ENCODE measurements around the gene ZNF329.

Gene ZNF329

DNA sequence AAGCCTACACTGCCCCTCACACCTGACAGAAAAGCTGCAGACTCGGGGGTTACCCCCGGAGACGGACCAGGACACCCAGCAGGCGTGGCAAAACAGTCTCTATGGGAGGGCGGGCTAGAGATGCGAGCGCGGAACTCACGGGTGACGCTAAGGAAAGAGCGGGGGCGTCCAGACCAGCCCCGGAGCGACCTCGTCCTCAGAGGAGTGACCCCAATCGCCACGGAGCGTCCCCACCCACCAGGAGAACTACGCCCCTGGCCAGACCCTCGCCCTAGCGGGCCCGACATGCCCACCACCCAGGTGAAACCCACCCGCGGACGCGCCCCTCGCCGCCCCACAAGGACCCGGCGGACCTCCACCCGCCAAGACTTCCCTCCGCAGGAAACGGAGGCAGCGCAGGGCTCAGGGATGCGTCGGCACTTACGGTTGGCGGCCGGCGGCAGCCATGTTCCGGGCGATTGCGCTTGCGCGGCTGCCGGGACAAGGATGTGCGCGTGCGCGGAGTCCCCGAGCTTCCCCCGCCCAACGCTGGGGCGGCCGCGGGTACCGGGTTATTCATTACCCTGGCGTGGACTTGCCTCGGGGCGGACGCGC lies at the start of gene ZNF329:
Gene ZNF329 (minus strand): TSS at position 462 of the 594 bp plus-strand sequence. CDS start 21,286 bp downstream, outside the sequence.
- Mint-ChIP-seq H3K4me1 (peaks cover 47% of the 10 kb centered on the region), H3K36me3 (peaks cover 21% of the 10 kb centered on the region), H3K4me3 (peak within 1 kb of the TSS; percentile 81), H3K27ac (peak within 1 kb of the TSS; percentile 87), H3K27me3 (no peaks in the 10 kb centered on the region), H3K9me3 (peaks cover 5% of the 10 kb centered on the region)
- peak; percentile 85 for ATAC-seq

DNA sequence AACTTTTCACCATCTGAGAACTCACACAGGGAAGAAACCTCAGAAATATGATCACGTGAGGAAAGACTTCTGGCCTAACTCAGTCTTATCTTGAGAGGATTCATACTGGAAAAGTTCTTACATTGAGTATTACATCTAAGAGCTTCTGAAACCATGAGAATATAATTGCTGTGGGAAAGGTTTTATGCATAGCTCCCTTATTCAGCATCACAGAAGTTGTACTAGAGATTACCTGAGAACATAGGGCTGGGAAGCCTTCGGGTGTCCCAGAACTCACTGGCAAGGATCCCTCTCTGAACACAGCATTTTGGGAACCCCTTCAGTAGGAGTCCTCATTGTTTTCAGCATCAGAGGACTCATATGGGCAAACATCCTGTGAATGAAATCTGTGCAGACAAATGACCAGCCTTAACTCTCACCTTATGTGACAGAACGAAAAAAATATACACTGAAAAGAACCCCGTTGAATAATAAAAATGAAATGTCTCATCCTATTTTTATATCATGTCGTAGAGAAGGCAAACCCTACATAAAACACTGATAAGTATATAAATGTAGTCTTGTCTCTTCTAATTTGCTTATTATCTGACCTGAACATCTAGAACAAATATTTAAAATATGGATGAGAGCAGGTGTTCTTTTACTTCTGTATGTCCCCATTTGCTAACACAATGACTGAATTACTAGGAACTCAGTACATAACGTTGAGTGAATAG lies 46.5 kb upstream of the ZNF329 start:
- Mint-ChIP-seq H3K27ac (no peak overlapping the region), H3K4me1 (no peaks in the 10 kb centered on the region), H3K4me3 (no peak overlapping the region), H3K27me3 (no peaks in the 10 kb centered on the region), H3K36me3 (peaks cover 99% of the 10 kb centered on the region), H3K9me3 (peaks cover 29% of the 10 kb centered on the region)
- ATAC-seq, result no peak

DNA sequence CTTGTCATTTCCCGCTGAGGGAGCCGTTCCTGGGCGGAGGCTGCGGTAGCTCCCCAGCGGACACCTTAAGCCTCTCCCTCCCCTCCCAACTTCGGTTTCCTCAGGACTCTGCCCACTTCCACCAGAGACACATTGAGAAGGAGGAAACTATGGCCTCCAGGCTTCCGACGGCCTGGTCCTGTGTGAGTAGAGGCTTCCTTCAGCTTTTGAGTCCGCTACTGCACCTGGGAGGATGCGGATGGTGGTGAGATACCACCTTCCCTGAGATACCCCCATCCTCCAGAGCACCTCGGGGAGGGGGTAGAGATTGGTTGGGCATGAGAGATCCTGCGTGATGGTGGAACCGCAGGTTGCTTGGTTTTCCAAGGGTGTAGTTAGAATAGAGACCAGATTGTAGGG lies 33.2 kb upstream of the ZNF329 start:
- H3K9me3 Mint-ChIP-seq, result peaks cover 13% of the 10 kb centered on the region
- H3K36me3 Mint-ChIP-seq, result peaks cover 63% of the 10 kb centered on the region
- peak overlapping the region; percentile 98 for H3K27ac Mint-ChIP-seq
- no peaks in the 10 kb centered on the region for H3K27me3 Mint-ChIP-seq
- peak overlapping the region; percentile 95 for H3K4me3 Mint-ChIP-seq
- no peak for ATAC-seq
- H3K4me1 Mint-ChIP-seq, result peaks cover 27% of the 10 kb centered on the region

DNA sequence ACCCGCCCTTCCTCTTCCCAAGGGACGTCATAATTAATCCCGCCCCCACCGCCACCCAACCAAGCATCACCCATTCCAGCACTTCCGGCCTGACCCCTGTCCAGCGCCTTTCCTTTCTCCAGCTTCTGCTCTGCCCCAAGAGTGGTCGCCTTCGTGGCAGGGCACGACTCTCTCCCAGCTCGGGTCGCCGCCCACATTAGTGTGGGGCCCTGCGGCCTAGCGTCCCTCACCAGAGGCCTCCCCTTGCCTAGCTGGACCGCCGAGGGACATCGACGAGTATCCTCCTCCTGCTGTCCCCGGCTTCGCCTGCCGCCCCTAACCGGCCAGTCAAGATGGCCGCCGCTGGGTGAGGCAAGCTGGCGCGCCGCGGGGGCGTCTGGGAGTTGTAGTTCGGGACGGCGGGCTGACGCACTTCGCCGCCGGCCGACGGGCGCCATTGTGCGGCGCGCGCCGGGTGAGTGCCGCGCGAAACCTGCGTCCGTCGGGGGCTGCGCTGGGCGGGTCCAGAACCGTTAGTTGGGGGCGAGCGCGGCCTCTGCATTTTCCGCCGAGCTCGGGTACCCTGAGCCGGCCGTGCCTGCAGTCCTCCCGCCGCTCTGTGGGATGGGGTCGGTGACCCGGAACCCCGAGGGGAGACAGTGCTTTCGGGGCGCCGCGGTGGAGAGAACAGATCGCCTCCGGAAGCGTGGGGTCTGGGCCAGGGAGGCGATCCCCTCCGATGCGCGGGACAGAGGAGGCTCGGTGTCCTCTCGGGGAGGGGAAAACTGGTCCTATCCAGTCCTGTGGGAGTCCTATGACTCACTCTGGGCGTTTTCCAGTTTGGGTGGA lies 32.6 kb upstream of the ZNF329 start, which contains the start of gene ZNF274:
Gene ZNF274 (plus strand): TSS at position 73 of the 828 bp plus-strand sequence. CDS start 905 bp downstream, outside the sequence.
- no peaks in the 10 kb centered on the region for H3K27me3 Mint-ChIP-seq
- H3K4me3 Mint-ChIP-seq, result peak within 1 kb of the TSS; percentile 95
- peaks cover 58% of the 10 kb centered on the region for H3K36me3 Mint-ChIP-seq
- H3K4me1 Mint-ChIP-seq, result peaks cover 27% of the 10 kb centered on the region
- peak; percentile 97 for ATAC-seq
- H3K27ac Mint-ChIP-seq, result peak within 1 kb of the TSS; percentile 98
- H3K9me3 Mint-ChIP-seq, result peaks cover 13% of the 10 kb centered on the region

DNA sequence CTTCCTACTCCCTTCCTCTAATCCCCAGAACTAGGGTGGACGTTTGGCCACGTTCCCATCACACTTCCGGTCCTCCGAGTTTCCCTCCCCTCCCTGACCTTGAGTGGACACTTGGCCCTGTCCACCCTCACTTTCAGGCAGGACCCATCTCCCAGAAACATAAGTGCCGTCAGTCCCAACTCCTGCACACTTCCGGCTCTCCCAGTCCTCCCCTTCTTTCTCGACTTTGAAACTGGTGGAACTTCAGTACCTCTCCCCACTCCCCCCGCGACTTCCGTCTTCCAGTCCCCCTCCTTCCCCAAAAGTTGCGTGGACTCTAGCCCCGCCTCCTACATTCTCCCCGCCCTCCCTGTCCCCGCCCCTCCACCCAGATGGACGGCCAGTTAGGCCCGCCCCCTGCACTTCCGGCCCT lies 32.0 kb upstream of the ZNF329 start:
- Mint-ChIP-seq H3K4me3 (peak overlapping the region; percentile 95), H3K27ac (peak overlapping the region; percentile 98), H3K27me3 (no peaks in the 10 kb centered on the region), H3K36me3 (peaks cover 58% of the 10 kb centered on the region), H3K9me3 (peaks cover 13% of the 10 kb centered on the region), H3K4me1 (peaks cover 27% of the 10 kb centered on the region)
- ATAC-seq, result peak; percentile 92

DNA sequence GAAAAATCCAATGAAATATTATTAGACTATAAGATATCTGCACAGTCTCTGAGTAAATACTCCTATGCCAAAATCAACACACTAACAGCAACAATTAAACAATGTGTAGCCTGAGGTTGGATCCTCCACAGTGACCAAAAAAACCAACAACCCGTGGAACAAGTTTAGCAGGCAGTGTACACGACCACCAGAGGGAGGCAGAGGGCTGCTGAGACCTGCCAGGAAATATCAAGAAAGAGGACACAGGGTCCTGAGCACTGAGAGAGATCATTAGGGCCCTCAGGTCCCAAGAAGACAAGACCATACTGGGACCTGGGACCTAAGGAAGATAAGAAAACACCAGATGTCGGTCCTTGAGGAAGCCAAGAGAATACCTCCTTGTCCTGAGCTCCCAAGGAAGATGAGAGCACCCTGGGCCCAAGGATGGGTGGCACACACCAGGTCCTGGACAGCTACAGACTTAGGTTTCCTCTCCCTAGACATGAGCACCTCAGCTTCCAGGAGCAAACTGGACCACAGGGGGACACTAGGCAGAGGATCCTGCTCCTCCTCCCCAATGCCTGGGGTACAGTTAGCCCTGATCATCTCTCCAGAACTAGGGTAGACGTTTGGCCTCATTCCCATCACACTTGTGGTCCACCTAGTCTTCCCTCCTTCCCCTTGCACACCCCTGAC lies 31.4 kb upstream of the ZNF329 start:
- peaks cover 13% of the 10 kb centered on the region for H3K9me3 Mint-ChIP-seq
- no peaks in the 10 kb centered on the region for H3K27me3 Mint-ChIP-seq
- peaks cover 58% of the 10 kb centered on the region for H3K36me3 Mint-ChIP-seq
- ATAC-seq, result no peak
- peak overlapping the region; percentile 98 for H3K27ac Mint-ChIP-seq
- H3K4me1 Mint-ChIP-seq, result peaks cover 27% of the 10 kb centered on the region
- H3K4me3 Mint-ChIP-seq, result peak overlapping the region; percentile 95

DNA sequence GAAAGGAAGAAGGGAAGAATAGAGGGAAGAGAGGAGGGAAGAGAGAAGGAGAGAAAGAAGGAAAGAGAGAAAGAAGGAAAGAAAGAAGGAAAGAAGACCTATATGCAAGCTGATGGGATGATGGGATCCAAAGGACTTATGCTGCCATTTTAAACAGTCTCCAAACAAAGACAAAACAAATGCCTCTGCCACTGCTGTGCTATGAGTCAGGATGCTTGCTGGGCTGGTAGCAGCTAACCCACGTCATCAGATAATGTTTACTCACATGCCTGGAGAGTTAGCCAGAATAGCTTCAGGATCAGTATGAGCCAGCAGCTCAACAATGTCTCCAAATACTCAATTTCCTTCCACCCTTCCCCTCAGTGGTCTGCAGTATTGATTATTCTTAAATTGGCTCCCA lies 20.3 kb upstream of the ZNF329 start:
- Mint-ChIP-seq H3K27ac (no peak overlapping the region), H3K4me1 (no peaks in the 10 kb centered on the region), H3K9me3 (peaks cover 18% of the 10 kb centered on the region), H3K36me3 (peaks cover 23% of the 10 kb centered on the region), H3K4me3 (no peak overlapping the region), H3K27me3 (no peaks in the 10 kb centered on the region)
- no peak for ATAC-seq

DNA sequence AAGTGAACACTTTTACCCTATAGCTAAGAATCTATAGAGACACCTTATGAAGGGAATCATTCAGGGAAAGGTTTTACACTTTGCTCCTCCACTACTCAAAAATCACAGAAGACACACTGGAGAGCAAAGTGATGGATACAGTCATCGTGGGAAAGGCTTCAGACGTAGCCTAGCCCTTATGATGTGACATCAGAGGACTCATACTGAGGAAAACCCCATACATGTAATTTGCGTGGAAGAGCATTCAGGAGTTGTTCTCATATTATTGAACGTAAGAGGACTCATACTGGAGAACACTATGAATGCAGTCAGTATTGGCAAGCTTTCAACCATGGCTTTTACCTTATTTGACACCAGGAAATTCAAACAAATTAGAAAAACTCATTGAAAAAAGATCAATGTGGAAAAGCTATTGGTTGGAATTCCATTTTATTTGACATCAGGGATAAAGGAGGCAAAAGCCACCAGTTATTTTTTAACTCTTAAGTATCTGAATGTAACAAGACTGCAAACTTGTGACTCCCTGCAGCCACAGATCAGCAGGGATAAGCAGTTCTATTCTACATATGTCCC lies 16.2 kb upstream of the ZNF329 start:
- ATAC-seq, result no peak
- Mint-ChIP-seq H3K27me3 (no peaks in the 10 kb centered on the region), H3K27ac (no peak overlapping the region), H3K4me3 (no peak overlapping the region), H3K4me1 (no peaks in the 10 kb centered on the region), H3K36me3 (peaks cover 24% of the 10 kb centered on the region), H3K9me3 (peaks cover 31% of the 10 kb centered on the region)

DNA sequence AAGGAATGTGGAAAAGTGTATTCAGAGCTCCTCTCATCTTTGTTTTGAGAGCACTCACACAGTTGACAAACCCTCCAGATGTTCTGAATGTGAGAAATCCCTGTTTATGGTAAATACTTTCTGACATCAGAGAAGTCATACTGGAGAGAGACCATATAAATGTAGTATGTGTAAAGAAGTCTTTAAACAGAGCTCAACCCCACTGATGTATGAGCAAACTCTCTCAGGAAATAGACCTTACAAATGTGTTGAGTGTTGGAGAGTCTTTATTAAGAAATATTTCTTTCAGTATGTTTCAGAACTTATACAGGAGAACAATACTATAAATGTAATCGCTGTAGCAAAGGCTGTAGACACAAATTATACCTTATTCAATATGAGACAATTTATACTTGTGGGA lies 15.7 kb upstream of the ZNF329 start:
- Mint-ChIP-seq H3K9me3 (peaks cover 33% of the 10 kb centered on the region), H3K27me3 (no peaks in the 10 kb centered on the region), H3K4me1 (no peaks in the 10 kb centered on the region), H3K27ac (no peak overlapping the region), H3K4me3 (no peak overlapping the region), H3K36me3 (peaks cover 26% of the 10 kb centered on the region)
- ATAC-seq, result no peak

DNA sequence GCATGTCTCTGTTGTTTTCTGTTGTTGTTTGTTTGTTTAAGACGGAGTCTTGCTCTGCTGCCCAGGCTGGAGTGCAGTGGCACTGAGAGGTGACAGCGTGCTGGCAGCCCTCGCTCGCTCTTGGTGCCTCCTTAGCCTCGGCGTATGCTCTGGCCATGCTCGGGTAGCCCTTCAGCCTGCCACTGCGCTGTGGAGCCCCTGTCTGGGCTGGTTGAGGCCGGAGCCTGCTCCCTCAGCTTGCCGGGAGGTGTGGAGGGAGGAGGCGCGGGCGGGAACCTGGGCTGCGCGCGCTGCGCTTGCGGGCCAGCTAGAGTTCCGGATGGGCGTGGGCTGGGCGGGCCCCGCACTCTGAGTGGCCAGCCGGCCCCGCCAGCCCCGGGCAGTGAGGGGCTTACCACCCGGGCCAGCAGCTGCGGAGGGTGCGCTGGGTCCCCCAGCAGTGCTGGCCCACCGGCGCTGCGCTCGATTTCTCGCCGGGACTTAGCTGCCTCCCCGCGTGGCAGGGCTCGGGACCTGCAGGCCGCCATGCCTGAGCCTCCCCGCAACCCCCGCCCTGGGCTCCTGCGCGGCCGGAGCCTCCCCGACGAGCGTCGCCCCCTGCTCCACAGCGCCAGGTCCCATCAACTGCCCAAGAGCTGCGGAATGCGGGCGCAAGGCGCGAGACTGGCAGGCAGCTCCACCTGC lies 6.6 kb upstream of the ZNF329 start:
- Mint-ChIP-seq H3K9me3 (peaks cover 3% of the 10 kb centered on the region), H3K4me1 (peaks cover 22% of the 10 kb centered on the region), H3K36me3 (peaks cover 14% of the 10 kb centered on the region), H3K4me3 (no peak overlapping the region), H3K27ac (no peak overlapping the region), H3K27me3 (no peaks in the 10 kb centered on the region)
- no peak for ATAC-seq

DNA sequence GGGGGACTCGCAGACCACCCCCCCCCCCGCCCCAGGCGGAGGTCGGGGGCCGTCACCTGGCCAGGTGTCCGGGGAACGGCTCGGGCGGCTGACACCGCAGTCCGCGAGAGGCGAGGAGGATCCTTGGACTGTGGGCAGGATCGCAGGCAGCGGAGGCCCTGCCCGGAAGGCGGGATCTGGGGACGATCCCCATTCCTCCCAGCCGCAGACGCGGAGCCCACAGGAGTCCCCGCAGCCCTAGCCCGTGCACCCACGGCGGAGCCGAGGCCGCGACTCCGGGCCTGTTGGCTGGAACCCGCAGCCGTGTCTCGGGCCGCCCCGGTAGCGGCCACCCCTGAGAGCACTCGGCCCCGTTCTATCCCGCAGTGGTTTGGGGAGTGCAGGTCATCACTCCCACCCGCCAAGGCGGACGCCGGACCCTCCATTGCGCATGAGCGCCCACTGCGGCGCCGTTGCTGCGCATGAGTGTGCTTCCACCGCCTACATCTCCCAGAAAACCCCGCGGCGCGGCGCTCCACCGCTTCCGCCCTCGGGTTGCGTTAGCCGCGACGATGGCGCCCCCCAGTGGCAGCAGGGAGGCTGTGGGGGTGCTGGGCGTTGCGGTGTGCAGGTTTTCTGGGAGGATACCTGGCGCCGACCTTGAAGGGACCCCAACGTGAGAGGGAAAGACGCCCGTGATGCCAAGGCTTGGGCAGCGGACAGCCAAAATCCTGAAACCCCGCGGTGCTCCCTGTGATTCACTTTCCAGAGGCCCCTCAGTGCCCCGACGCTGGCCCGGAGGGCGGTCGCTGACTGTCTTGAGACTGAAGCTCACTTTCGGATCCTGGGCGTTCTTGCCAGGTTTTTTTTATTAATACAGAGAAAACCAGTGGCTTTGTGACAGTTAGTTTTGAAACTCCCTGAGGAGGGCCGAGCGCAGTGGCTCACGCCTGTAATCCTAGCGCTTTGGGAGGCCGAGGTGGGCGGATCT lies 4.4 kb upstream of the ZNF329 start:
- H3K27ac Mint-ChIP-seq, result peak overlapping the region; percentile 81
- H3K9me3 Mint-ChIP-seq, result no peaks in the 10 kb centered on the region
- peaks cover 16% of the 10 kb centered on the region for H3K36me3 Mint-ChIP-seq
- no peaks in the 10 kb centered on the region for H3K27me3 Mint-ChIP-seq
- ATAC-seq, result peak; percentile 91
- peak overlapping the region; percentile 80 for H3K4me3 Mint-ChIP-seq
- H3K4me1 Mint-ChIP-seq, result peaks cover 39% of the 10 kb centered on the region

DNA sequence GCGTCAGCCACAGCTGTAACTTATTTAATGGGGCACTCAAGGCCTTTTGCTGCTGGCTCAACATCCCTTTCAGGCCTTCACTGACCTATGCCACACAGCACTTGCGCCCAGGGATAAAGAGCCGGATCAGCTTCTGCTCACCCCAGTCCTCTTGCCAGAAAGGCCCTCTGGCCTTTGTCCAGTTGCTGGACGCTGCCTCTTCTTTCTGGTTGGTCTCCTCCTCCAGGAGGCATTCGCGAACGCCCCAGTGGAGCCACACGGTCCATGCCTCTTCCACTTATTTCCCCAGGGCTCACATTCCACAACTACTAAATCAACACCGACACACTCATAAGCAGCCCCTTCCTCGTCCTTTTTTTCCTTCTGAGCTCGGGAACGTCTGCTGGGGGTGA lies 3.7 kb upstream of the ZNF329 start:
- Mint-ChIP-seq H3K27ac (peak overlapping the region; percentile 81), H3K9me3 (no peaks in the 10 kb centered on the region), H3K4me3 (peak overlapping the region; percentile 80), H3K27me3 (no peaks in the 10 kb centered on the region), H3K36me3 (peaks cover 21% of the 10 kb centered on the region), H3K4me1 (peaks cover 46% of the 10 kb centered on the region)
- no peak for ATAC-seq

DNA sequence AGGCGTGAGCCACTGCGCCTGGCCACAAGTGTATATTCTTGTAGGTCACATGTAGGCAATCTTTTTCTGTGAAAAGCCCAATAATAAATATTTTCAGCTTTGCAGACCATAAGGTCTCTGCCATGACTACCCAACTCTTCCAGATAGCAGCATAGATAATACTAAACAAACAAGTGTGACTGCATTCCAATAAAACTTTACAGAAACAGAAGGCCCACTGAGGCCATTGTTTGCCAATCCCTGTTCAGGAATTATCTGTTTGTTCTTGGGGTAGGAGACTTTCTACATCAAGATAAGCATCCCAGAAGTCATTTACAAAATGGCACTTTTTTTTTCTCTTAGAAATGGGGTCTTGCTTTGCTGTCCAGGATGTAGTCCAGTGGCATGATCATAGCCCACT lies 2.8 kb upstream of the ZNF329 start:
- Mint-ChIP-seq H3K27me3 (no peaks in the 10 kb centered on the region), H3K36me3 (peaks cover 23% of the 10 kb centered on the region), H3K27ac (no peak overlapping the region), H3K4me3 (no peak overlapping the region), H3K4me1 (peaks cover 48% of the 10 kb centered on the region), H3K9me3 (no peaks in the 10 kb centered on the region)
- no peak for ATAC-seq
